HEK293 (cell line): Measurements from ENCODE around the gene MACF1.

Experiments used
- CTCF ChIA-PET: fragments of 350-600 bp; formaldehyde crosslinking; extraction: SDS; loops from one replicate; lab custom pipeline; 2021; ENCODE audit warnings: antibody characterized with exemption; lab: Yijun Ruan, JAX
- POLR2A ChIA-PET: fragments of 300-600 bp; formaldehyde crosslinking; extraction: SDS; loops from one replicate; lab custom pipeline; 2020; ENCODE audit warnings: antibody characterized with exemption, inconsistent platforms; lab: Yijun Ruan, JAX
- H3K27ac ChIP-seq: fragments of 200-500 bp; sonication (Bioruptor generic); 2 replicates; pipeline ENCODE4 v1.5.1; 2014; ENCODE audit warnings: low read depth, low read length, control low read depth, inconsistent platforms; ENCODE audit errors: extremely low read depth
- H3K36me3 ChIP-seq, 2 experiments: fragments of 200-500 bp in 1 of 2; sonication (Bioruptor generic) in 1 of 2; 1 replicate in 1 of 2; 2 replicates in 1 of 2; pipeline ENCODE4 v1.5.1; 2014 to 2017; ENCODE audit warnings: inconsistent platforms in 2 of 2, low read length in 2 of 2; ENCODE audit not compliant: control insufficient read depth in 2 of 2, insufficient read depth in 1 of 2
- H3K4me1 ChIP-seq: fragments of 200-500 bp; sonication (Bioruptor generic); 2 replicates; pipeline ENCODE4 v1.5.1; 2014; ENCODE audit warnings: mild to moderate bottlenecking, low read length, inconsistent platforms; ENCODE audit not compliant: control insufficient read depth, insufficient read depth
- H3K4me3 ChIP-seq: 2 replicates; pipeline ENCODE4 v1.5.1; 2011; ENCODE audit warnings: low read depth, mild to moderate bottlenecking, control low read depth, low read length, moderate library complexity
- H3K9me3 ChIP-seq: fragments of 200-500 bp; sonication (Bioruptor generic); 2 replicates; pipeline ENCODE4 v1.5.1; 2014; ENCODE audit warnings: low read depth, low read length, inconsistent platforms; ENCODE audit not compliant: control insufficient read depth, insufficient read depth
- KLF8 ChIP-seq: fragments of 450-650 bp; formaldehyde crosslinking; IDR thresholded peaks from 2 replicates; pipeline ENCODE4 v1.5.1; 2016; ENCODE audit warnings: missing biosample characterization, missing genetic modification characterization
- REST ChIP-seq: fragments of 450-650 bp; formaldehyde crosslinking; IDR thresholded peaks from 2 replicates; pipeline ENCODE4 v1.5.1; 2016; ENCODE audit warnings: missing biosample characterization, missing genetic modification characterization
- SP2 ChIP-seq: fragments of 450-650 bp; formaldehyde crosslinking; IDR thresholded peaks from 2 replicates; pipeline ENCODE4 v1.5.1; 2016; ENCODE audit warnings: missing biosample characterization, missing genetic modification characterization
- ZBTB8A ChIP-seq: fragments of 450-650 bp; formaldehyde crosslinking; IDR thresholded peaks from 2 replicates; pipeline ENCODE4 v1.5.1; 2016; ENCODE audit warnings: missing biosample characterization, missing genetic modification characterization
- ZNF112 ChIP-seq: fragments of 450-650 bp; formaldehyde crosslinking; IDR thresholded peaks from 2 replicates; pipeline ENCODE4 v1.5.0; 2017; ENCODE audit warnings: missing biosample characterization, missing genetic modification characterization
- ZNF157 ChIP-seq: fragments of 450-650 bp; formaldehyde crosslinking; IDR thresholded peaks from 2 replicates; pipeline ENCODE4 v1.5.1; 2016; ENCODE audit warnings: missing biosample characterization, missing genetic modification characterization
- ZNF24 ChIP-seq: fragments of 450-650 bp; formaldehyde crosslinking; IDR thresholded peaks from 2 replicates; pipeline ENCODE4 v1.5.1; 2016; ENCODE audit warnings: missing biosample characterization, missing genetic modification characterization
- ZNF292 ChIP-seq: fragments of 450-650 bp; formaldehyde crosslinking; IDR thresholded peaks from 2 replicates; pipeline ENCODE4 v1.5.1; 2016; ENCODE audit warnings: low read depth, missing biosample characterization, missing genetic modification characterization, borderline replicate concordance
- ZNF501 ChIP-seq: fragments of 450-650 bp; formaldehyde crosslinking; IDR thresholded peaks from 2 replicates; pipeline ENCODE4 v1.5.1; 2016; ENCODE audit warnings: missing biosample characterization, missing genetic modification characterization
- ZNF521 ChIP-seq: fragments of 450-650 bp; formaldehyde crosslinking; IDR thresholded peaks from 2 replicates; pipeline ENCODE4 v1.5.1; 2017; ENCODE audit warnings: missing biosample characterization, mild to moderate bottlenecking, missing genetic modification characterization
- ZNF624 ChIP-seq: fragments of 450-650 bp; formaldehyde crosslinking; IDR thresholded peaks from 2 replicates; pipeline ENCODE4 v1.5.1; 2017; ENCODE audit warnings: missing biosample characterization, missing genetic modification characterization
- ZNF660 ChIP-seq: fragments of 450-650 bp; IDR thresholded peaks from 2 replicates; pipeline ENCODE4 v1.5.1; 2018; ENCODE audit warnings: missing biosample characterization, mild to moderate bottlenecking, missing genetic modification characterization
- ZNF837 ChIP-seq: fragments of 450-650 bp; formaldehyde crosslinking; IDR thresholded peaks from 2 replicates; pipeline ENCODE4 v1.5.1; 2016; ENCODE audit warnings: missing biosample characterization, missing genetic modification characterization
- ZSCAN5A ChIP-seq: fragments of 450-650 bp; formaldehyde crosslinking; IDR thresholded peaks from 2 replicates; pipeline ENCODE4 v1.5.1; 2016; ENCODE audit warnings: missing biosample characterization, missing genetic modification characterization
- TF ChIP-seq, protein P1 (sequence below): fragments of 450-650 bp; formaldehyde crosslinking; IDR thresholded peaks from 2 replicates; pipeline ENCODE4 v1.5.1; 2016; ENCODE audit warnings: missing biosample characterization, missing genetic modification characterization
- TF ChIP-seq, protein P2 (sequence below): fragments of 450-650 bp; formaldehyde crosslinking; IDR thresholded peaks from 2 replicates; pipeline ENCODE4 v1.5.1; 2016; ENCODE audit warnings: missing biosample characterization, missing genetic modification characterization
- TF ChIP-seq, protein P3 (sequence below): fragments of 450-650 bp; IDR thresholded peaks from 2 replicates; pipeline ENCODE4 v1.5.1; 2018; ENCODE audit warnings: missing biosample characterization, mild to moderate bottlenecking, missing genetic modification characterization

The MACF1 gene

GRCh38 chr1:39310015-39310414, 105.5 kb downstream of the MACF1 start (continued):
- TF ChIP-seq, protein P1, sequence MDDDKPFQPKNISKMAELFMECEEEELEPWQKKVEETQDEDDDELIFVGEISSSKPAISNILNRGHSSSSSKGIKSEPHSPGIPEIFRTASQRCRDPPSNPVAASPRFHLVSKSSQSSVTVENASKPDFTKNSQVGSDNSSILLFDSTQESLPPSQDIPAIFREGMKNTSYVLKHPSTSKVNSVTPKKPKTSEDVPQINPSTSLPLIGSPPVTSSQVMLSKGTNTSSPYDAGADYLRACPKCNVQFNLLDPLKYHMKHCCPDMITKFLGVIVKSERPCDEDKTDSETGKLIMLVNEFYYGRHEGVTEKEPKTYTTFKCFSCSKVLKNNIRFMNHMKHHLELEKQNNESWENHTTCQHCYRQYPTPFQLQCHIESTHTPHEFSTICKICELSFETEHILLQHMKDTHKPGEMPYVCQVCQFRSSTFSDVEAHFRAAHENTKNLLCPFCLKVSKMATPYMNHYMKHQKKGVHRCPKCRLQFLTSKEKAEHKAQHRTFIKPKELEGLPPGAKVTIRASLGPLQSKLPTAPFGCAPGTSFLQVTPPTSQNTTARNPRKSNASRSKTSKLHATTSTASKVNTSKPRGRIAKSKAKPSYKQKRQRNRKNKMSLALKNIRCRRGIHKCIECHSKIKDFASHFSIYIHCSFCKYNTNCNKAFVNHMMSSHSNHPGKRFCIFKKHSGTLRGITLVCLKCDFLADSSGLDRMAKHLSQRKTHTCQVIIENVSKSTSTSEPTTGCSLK: no peak
- TF ChIP-seq REST (tag by site-specific recombination): no peak
- TF ChIP-seq ZNF837: no peak

- Histone ChIP-seq H3K4me1 (no peaks in the 10 kb centered on the region), H3K27ac (no peak overlapping the region), H3K9me3 (no peaks in the 10 kb centered on the region), H3K4me3 (no peak overlapping the region), H3K36me3 (peaks cover 17 to 60% of the 10 kb centered on the region in 2 experiments; a peak in 2 of 3 replicates)
- TF ChIP-seq ZNF521 (no peak), ZSCAN5A (no peak), KLF8 (tag by site-specific recombination) (no peak), ZNF112 (tag by site-specific recombination) (no peak), ZNF24 (no peak), ZBTB8A (tag by site-specific recombination) (no peak), ZNF501 (tag by site-specific recombination) (no peak), ZNF157 (tag by site-specific recombination) (no peak), ZNF292 (no peak), ZNF660 (tag by site-specific recombination) (no peak), SP2 (tag by site-specific recombination) (no peak), ZNF624 (tag by site-specific recombination) (no peak)
- TF ChIP-seq, protein P2, sequence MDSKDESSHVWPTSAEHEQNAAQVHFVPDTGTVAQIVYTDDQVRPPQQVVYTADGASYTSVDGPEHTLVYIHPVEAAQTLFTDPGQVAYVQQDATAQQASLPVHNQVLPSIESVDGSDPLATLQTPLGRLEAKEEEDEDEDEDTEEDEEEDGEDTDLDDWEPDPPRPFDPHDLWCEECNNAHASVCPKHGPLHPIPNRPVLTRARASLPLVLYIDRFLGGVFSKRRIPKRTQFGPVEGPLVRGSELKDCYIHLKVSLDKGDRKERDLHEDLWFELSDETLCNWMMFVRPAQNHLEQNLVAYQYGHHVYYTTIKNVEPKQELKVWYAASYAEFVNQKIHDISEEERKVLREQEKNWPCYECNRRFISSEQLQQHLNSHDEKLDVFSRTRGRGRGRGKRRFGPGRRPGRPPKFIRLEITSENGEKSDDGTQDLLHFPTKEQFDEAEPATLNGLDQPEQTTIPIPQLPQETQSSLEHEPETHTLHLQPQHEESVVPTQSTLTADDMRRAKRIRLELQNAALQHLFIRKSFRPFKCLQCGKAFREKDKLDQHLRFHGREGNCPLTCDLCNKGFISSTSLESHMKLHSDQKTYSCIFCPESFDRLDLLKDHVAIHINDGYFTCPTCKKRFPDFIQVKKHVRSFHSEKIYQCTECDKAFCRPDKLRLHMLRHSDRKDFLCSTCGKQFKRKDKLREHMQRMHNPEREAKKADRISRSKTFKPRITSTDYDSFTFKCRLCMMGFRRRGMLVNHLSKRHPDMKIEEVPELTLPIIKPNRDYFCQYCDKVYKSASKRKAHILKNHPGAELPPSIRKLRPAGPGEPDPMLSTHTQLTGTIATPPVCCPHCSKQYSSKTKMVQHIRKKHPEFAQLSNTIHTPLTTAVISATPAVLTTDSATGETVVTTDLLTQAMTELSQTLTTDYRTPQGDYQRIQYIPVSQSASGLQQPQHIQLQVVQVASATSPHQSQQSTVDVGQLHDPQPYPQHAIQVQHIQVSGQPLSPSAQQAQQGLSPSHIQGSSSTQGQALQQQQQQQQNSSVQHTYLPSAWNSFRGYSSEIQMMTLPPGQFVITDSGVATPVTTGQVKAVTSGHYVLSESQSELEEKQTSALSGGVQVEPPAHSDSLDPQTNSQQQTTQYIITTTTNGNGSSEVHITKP (tag by site-specific recombination): no peak
- TF ChIP-seq, protein P3, sequence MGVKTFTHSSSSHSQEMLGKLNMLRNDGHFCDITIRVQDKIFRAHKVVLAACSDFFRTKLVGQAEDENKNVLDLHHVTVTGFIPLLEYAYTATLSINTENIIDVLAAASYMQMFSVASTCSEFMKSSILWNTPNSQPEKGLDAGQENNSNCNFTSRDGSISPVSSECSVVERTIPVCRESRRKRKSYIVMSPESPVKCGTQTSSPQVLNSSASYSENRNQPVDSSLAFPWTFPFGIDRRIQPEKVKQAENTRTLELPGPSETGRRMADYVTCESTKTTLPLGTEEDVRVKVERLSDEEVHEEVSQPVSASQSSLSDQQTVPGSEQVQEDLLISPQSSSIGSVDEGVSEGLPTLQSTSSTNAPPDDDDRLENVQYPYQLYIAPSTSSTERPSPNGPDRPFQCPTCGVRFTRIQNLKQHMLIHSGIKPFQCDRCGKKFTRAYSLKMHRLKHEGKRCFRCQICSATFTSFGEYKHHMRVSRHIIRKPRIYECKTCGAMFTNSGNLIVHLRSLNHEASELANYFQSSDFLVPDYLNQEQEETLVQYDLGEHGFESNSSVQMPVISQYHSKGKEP: no peak
- ChIA-PET CTCF (interaction anchor here (0.6 to 1.2 kb wide), 4 partner anchors 33 to 228 kb away, joined by 3 to 6 read pairs (median 3); no protein-coding TSS in a partner anchor), POLR2A (no interaction called here)
Measured at GRCh38 chr1:39310691-39311090, 106.2 kb downstream of the MACF1 start.
